NCI-H446 (cell line): ENCODE results near the gene ABL1.
A peak's percentile ranks its signal among the peaks of the same experiment; 100 is the strongest.
"Not testable (repeated sequence)": the region's sequence is repeated elsewhere in the genome, so short reads cannot be mapped to it uniquely, and the experiment has no call there.

Experiments
- DNase-seq, 2 experiments: peaks; one replicate each; lab custom pipeline; 2025; lab: John Stamatoyannopoulos, UW

Gene ABL1

DNA sequence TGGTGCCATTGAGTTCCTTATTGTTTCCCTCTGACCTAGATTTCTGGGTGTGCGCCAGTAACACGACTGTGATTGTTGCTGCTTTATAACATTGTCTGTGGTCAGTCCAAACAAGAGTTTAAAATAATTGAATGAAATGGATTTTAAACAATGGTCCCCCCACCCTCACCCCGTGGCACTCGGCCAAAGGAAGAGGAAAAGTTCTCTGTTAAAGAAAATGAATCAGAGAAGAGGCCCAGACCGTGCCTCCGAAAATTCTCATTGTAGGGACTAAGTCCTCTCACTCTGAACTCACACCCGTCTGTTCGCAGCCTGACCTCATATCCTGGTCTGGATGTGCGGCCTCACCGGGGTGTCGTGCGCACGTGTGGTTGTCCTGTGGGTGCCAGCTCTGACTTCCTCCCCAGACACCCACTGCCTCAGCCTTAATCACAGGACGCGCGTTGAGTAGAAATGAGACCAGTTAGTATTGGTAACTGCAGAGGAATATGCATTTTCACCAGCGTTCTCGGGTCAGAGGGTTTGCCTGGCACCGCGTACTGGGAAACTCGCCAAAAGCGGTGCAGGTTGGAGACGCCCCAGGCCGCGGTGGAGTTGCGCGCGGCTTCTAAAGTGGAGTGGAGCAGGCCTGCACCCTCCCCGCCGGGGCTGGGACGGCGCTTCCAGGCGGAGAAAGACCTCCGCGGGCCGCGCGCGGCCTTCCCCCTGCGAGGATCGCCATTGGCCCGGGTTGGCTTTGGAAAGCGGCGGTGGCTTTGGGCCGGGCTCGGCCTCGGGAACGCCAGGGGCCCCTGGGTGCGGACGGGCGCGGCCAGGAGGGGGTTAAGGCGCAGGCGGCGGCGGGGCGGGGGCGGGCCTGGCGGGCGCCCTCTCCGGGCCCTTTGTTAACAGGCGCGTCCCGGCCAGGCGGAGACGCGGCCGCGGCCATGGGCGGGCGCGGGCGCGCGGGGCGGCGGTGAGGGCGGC lies at the start of gene ABL1:
TSS of gene ABL1 (plus strand) at position 884 of the 966 bp plus-strand sequence. CDS start 193 bp downstream, outside the sequence.
- peak; percentile 21 to 61 for DNase-seq

DNA sequence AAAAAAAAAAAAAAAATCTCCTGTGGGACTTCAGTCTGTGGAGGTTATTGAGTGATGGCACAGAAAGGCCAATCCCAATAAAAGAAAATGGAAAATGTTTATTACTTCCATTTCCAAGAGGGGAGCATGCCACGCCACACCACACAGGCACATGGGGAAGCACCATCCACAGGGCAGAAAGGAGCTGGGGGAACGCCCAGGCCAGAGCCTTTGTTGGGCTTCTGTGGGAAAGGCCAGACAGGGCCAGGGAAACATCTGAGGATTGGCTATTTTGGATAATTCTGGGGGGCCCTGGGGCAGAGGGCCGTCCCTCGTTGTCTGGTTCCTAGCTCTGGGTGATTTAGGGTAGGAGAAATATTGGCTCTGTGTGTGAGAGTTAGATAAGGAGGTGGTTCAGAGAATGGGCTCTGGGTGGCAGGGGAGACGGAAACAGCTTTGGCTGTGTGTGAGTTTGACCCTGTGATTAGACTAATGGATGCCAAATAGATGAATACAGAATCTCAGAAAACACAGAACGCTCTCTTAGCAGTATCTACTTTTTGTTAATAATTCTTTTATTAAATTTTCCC lies 49.0 kb upstream of the ABL1 start:
- no peak for DNase-seq

DNA sequence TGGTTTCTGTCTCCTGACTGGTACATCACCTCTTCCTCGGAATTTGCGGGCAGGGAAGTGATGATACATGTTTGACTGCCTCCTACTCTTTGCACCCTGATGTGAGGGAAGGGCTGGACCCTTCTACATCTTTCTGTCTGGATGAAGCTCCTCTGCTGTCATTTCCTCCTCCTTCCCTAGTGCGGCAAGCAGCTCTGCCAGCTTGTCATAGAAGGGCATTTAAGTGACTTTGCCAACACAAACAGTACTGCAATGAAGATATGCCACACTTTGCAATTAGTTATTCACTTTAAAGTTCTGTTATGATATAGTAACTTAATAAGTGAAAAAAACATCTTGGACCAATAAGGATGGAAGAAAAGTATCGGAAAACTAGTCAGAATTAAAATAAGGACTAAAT lies 48.5 kb upstream of the ABL1 start:
- DNase-seq: no peak

DNA sequence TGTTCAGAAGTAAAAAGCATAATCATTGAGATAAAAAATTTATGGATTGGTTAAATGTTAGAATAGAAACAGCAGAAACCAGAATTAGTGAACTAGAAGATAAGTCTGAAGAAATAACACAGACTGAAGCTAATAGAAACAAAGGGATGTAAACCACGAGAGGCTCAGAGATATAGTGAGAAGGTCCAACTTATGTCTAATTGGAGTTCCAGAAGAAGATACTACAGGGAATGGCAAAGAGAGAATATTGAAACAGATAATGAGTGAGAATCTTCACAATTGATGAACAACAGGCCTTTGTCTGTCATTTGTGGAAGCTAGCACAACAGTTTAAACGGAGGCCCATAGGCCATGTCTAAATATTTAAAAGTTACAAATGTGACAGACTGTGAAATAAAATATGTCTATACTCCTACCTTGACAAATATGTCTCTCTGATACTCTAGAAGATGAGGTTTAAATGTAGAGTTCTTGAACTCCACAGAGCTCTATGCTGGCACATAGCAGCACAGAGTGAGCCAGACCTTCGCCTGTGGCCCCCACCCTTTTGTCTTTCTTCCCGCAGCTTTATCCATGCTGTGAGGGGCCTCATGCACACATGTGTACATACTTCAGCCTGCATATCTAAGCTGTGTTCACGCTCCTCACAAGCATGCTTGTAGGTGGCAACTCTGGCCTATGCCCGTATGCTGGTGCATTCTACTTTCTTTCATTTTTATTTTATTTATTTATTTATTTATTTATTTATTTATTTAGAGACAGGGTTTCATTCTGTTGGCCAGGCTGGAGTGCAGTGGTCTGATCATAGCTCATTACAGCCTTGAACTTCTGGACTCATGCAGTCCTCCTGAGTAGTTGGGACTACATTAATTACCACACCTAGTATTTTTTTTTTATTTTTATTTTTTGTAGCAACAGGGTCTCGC lies 45.0 kb upstream of the ABL1 start:
- DNase-seq: no peak

DNA sequence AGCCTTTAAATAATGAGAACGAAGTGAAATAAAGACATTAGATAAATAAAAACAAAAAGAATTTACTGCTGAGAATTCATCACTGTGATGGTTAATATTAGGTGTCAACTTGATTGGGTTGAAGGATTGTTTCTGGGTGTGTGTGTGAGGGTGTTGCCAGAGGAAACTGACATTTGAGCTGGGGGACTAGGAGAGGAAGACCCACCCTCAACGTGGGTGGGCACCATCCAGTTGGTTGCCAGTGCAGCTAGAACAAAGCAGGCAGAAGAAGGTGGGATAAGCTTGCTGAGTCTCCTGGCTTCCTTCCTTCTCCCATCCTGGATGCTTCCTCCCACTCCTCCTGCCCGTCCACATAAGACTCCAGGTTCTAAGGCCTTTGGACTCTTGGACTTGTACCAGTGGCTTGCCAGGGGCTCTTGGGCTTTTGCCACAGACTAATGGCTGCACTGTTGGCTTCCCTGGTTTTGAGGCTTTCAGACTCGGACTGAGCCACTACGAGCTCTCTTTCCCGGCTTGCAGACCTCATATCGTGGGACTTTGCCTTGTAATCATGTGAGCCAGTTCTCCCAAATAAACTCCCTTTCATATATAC lies 43.7 kb upstream of the ABL1 start:
- no peak for DNase-seq

DNA sequence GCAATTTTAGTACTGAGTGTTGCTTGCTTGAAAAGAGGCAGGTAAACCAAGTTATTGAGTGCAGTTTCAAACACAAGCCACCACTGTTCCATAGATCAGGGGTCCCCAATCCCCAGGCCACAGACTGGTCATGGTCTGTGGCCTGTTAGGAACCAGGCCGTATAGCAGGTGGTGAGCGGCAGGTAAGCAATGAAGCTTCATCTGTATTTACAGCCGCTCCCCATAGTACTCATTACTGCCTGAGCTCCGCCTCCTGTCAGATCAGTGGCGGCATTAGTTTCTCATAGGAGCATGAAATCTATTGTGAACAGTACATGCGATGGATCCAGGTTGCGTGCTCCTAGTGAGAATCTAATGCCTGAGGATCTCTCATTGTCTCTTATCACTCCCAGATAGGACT lies 41.5 kb upstream of the ABL1 start:
- no peak for DNase-seq

DNA sequence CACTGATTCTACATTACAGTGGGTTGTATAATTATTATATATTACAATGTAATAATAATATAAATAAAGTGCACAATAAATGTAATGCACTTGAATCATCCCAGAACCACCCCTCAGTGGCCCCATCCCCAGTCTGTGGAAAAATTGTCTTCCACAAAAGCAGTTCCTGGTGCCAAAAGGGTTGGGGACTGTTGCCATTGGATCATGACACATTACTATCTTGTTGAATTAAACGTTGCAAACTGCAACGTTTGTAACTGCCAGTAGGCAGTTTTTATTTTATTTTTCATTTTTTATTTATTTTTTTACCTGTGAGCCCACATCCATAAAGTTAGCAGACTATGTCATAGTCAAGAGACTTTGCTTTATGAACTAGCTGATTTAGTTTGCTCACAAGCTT lies 41.0 kb upstream of the ABL1 start:
- not testable (repeated sequence) for DNase-seq

DNA sequence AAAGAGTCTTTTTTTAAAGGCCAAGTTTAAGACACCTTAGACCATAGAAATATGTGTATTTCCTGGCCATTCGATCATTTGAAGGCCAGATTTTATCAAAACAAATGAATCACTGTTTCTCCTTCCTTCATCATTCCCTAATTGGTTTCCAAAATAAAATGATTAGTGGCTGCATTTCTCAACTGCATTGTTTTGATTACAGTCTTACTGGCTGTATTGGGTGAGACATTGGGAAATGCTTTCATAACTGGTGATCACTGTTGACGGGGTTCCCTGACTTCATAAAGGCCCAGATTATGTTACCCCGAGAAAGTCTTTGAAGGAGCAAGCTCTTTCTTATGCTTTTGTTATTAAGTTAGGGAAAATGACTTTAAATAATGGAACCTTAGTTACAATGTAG lies 40.6 kb upstream of the ABL1 start:
- DNase-seq: not testable (repeated sequence)

DNA sequence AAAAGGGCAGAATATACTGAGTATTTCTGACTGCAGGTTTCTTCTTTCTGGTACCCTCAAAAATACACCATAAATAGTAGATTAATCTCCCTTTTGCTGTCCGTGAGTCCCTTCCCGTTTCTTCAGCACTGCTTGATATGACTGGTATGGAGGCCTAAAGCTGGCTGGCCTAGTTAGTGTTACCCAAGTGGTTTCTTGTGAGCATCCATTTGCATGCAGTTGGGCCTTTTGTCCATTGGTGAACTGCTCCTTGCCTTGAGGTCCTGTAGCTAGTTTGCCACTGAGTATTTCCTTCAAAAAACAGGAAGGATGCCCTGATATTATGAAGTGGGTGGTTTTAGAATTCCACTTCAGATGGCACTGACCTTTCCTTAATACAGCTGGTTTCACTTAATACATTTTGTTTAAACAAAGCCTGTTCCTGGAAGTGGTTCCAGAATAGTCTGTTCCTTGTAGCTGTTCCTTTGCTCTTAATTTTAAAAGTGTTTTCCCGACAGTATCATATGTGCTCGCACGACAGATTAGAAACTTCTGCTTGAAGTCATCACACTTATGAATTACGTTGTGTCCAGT lies 40.0 kb upstream of the ABL1 start:
- no peak for DNase-seq

DNA sequence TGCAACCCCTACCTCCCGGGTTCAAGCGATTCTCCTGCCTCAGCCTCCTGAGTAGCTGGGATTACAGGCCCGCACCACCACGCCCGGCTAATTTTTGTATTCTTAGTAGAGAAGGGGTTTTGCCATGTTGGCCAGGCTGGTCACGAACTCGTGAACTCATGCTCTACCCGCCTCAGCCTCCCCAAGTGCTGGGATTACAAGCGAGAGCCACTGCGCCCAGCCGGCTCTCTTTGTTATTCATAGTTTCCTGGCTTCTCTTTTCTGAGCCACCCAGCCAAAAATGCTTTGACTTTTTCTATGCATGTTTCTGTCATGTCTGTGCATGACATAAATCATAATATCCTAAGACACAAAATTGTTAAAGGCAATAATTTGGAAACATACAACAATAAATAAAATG lies 31.9 kb upstream of the ABL1 start:
- not testable (repeated sequence) for DNase-seq

DNA sequence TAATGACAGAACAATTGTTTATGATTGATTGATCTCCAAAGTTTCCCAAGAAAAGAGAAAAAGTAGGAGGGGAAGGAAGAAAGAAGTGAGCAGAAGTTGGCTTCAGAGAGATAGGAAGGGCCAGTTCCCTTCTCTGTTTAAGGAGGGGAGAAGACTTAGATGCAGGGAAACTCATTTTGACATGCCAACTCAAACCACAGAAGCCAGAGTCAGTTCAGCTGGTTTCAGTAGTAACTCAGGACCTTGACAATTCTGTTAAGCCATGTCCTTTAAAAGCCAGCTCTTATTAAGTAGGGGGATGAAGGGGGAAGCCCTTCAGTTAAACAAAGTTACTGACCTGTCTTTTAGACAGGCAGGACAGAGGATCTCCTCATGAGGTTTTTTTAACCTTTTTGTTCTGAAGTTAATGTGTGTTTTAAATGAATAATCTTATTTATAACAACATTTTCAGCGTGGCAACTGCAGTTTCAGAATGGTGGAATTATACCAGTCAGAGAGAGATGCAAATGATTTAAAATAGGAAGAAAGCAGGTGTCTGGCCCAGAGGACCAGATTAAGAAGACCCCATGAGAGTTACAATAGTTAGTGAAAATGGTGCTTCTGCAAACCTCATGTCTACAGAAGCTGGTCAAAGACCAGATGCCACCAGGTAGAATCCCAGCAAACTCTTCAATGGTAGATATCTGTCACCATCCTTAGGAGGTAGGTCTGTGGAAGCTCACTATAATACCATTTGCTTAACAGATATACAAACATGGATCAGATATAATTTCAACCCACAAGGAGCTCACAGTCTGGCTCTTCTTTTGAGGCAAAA lies 29.3 kb upstream of the ABL1 start:
- no peak for DNase-seq

DNA sequence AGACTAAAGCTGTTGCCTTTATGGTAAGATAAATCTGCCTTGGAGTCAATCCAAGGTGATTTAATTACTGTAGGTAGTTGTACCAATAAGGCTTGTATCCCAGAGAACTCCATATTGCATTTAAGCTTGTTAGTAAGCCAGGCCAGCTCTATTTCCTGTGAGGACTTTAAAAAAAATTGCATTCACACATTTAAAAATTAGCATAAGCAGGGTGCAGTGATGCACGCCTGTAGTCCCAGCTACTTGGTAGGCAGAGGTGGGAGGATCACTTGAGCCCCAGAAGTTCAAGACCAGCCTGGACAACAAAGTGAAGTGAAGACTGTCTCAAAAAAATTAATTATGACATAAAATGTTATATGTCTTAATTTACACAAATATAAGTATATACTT lies 28.7 kb upstream of the ABL1 start:
- DNase-seq: no peak

DNA sequence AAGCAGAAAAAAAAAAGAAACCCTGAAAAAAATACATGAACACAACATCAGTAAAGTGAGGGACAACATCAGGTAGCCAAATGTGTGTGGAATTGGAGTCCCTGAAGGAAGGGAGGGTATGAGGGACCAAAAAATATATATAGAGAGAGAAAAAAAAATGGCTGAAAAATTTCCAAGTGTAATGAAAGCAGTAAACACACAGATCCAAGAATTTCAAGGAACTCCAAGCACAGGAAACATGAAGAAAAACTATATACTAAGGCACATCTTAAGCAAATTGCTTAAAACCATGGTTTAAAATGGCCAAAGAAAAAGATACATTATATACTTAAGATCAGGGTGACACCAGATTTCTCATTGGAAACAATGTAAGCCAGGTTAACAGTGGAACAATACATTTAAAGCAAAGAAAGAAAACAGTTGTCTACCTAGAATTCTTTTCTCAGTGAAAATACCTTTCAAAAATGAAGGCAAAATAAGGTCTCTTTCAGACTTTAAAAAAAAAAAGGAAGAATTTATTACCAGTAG lies 24.4 kb upstream of the ABL1 start:
- DNase-seq: no peak

DNA sequence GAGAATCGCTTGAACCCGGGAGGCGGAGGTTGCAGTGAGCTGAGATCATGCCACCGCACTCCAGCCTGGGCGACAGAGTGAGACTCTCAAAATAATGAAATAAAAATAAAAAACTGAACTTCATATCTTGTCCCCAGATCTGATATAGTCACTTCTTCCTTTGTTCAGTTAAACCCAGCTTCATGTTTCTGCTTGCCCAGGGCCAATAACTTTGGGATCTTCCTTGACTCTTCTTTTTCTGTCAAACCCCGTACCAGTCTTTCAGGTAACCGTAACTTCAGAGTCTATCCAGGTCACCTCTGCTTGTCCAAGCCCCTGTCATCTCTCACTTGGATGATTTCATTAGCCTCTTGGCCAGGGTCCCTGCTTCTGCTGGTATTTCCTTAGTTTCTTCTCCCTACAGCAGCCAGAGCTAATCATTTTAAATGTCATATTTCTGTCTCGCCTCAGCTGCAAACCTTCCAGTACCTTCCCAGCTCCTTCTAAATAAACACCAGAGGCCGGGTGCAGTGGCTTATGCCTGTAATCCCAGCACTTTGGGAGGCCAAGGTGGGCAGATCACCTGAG lies 19.7 kb upstream of the ABL1 start:
- DNase-seq: no peak

DNA sequence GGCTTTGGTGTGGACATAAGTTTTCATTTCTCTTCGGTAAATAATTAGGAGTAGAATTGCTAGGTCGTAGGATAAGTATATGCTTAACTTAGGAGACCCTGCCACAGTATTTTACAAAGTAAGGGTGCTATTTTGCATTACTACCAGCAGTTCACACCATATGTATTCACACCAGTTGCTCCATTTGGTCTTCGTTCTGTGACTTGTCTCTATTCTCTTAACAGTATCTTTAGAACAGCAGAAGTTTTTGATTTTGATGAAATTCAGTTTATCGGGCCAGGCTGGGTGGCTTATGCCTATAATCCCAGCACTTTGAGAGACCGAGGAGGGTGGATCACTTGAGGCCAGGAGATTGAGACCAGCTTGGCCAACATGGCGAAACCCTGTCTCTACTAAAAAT lies 17.1 kb upstream of the ABL1 start:
- no peak for DNase-seq

DNA sequence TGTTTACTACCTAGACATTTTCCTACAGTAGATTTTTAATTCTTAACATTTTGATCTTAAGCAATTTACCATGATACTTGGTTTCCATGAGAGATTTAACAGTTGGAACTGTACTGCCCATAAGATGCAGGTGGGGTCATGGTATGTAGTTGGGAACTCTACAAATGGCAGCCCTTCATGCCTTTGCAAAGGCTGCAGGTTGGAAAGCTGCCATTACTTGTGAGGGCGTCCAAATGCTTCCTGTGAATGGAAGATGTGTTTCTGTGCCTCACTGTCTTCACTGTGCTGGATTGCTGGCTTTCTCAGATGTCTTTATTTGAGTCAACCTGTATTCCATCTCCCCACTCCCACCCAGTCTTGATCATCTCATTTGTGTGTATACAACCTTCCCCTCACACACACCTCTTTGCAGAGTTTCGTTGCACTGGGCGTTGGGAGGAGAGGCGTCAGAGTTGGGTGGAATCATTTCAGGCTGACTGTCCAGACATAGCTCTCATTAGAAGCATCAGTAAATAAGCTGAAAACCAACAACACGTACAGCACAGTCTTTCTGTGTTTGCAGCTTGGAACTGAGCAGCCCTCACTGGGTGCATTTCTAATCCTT lies 14.8 kb upstream of the ABL1 start:
- peak in 1 of 2 experiments; percentile 23 for DNase-seq

DNA sequence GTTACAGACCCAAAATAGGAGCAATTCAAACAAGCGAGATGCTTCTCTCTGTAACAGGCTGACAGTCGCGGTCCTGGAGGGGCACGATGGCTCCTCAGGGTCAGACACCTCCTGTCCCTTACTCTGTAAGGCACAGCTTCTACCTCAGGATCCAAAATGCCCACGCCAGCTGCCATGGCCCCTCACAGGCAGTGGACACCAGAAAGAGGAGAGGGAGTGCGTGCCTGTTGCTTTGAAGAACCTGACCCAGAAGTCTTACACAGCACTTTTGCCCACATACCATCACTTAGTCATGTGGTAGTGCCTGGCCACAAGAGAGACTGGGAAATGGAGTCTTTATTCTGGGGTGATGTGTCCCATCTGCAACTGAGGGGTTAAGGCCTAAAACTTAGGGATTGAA lies 11.6 kb upstream of the ABL1 start:
- DNase-seq: no peak

DNA sequence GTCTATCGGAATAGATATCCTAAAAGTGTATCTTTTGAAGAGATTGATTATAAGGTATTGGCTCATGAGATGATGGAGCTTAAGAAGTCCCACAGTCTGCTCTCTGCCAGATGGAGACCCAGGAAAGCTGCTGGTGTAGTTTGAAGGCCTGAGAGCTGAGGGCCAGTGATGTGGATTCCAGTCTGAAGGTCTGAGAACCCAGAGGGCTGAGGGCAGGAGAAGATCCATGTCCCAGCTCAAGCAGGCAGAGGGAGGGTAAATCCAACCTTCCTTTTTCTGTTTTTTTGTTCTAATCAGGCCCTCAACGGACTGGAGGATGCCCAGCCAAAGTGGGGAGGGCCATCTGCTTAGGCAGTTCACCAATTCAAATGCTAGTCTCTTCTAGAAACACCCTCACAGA lies 11.0 kb upstream of the ABL1 start:
- no peak for DNase-seq

DNA sequence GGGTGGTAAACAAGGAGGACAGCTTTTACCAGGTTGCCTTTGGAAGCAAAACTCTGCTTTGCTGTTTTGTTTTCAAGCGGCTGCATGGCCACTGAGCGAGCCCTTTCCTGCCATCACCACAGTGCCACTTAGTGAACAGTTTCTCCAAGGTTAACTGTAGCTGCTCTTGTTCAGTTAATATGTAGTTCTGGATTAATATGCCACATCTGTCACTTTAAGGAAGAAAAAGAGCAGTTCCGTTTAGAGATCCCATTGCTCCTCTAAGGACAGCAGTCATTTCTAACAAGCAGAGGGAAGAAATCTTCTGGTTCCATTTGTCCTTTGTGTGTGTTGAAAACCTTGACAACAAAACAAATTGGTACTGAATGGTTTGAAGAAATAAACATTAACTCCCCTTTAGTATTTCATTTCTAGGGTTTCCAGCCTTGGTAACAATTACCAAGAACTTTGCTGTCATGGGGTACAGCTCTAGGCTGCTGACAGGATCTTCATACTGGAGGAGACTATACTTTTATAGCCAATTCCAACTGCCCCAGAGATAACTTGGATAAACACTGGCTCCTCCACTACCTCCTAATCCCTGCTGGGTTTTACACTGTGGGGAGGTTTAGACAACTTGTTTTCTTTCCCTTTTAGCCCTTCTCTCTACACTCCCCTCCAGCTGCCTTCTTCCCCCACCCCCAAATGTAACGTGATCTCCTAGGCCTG lies 10.3 kb upstream of the ABL1 start:
- DNase-seq: peak in 1 of 2 experiments; percentile 25
